T47D (cell line): Measurements from ENCODE around the gene LAMP2.
"Not testable (repeated sequence)": the region's sequence is repeated elsewhere in the genome, so short reads cannot be mapped to it uniquely, and the experiment has no call there.

Experiments used
- DNase-seq, 2 experiments: peaks; one replicate each; pipeline versions ENCODE4 v3.0.0 to v3.0.0-alpha.2; 2011 to 2012; ENCODE audit warnings: low read depth in 1 of 2, low spot score in 1 of 2
- JUND ChIP-seq: IDR thresholded peaks from 2 replicates; pipeline ENCODE4 v1.6.1; 2012; ENCODE audit warnings: low read depth
- in situ Hi-C: cut with HindIII; loops from 2 replicates; pipeline ENCODE4 v1.10.0; 2016; ENCODE audit warnings: low sequenced_read_pairs, low pct_unique_long_range_greater_than_20kb

The LAMP2 gene

GRCh38 chrX:120474085-120474484 is 5.0 kb upstream of the LAMP2 start:
- in situ Hi-C loops = no loop called here

GRCh38 chrX:120469657-120470056 is 561 bp upstream of the LAMP2 start:
- in situ Hi-C loops = not testable (repeated sequence)

More at GRCh38 chrX:120474085-120474484, 5.0 kb upstream of the LAMP2 start:
- DNase-seq = no peak
- TF ChIP-seq JUND = no peak

DNA sequence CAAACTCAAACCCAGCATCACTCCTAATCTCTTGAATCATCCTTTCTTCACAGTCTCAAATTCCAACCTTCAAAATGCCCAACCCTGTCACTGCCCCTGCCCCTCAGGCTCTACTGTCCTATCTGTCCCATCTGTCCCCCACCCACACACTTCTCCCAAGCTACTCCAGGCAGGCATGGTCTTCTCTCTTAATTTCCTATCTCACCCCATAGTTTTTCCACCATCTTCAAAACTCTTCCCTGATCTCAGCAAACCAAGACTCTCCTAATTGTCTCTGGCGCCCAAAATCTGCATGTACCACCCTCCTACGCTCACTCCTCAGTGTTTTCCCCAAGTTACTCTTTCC is 644 bp downstream of the LAMP2 start:
- no peak for TF ChIP-seq JUND
- DNase-seq = no peak
- in situ Hi-C loops = no loop called here

More at GRCh38 chrX:120469657-120470056, 561 bp upstream of the LAMP2 start:
- DNase-seq = not testable (repeated sequence)

DNA sequence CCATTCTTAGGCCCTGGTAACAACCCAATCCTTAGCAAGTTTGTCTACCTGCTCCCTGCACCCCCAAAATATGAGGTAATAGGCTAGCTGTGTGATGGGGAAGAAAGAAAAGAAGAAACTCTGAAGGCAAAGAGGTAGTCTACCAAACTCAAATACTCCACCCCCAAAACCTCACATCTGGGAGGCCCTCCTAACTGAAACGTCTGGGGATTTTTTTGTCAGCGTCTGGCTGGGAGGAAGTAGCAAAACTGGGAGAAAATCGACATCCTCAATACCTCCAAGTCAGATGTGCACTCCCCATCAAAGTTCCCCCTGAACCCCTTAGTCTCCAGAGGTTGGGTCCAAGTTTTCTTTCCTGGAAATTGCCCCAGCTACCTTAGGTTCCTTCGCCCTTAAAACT is 1.0 kb downstream of the LAMP2 start:
- in situ Hi-C loops = no loop called here
- no peak for TF ChIP-seq JUND
- no peak for DNase-seq

DNA sequence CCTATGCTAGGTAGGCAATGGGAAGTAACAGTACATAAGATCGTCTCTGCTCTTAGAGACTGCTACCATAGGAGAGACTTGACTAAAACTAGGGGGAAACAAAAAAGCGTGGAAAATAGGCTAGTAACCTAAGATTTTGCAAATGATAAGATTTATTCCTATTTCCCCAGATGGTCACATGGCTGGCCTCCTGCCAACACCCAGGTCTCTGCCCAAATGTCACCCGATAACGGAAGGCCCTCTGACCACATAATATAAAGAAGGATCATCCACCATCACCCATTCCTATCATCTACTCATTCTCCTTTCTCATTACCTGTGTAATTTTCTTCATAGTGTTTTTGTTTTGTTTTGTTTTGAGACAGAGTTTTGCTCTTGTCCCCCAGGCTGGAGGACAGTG is 4.7 kb downstream of the LAMP2 start:
- in situ Hi-C loops = no loop called here
- no peak for TF ChIP-seq JUND
- no peak for DNase-seq

- no peak for TF ChIP-seq JUND
- in situ Hi-C loops = no loop called here
- DNase-seq = peak in 1 of 2 experiments; percentile 16
Measured at GRCh38 chrX:120463241-120463640, 5.9 kb downstream of the LAMP2 start.

DNA sequence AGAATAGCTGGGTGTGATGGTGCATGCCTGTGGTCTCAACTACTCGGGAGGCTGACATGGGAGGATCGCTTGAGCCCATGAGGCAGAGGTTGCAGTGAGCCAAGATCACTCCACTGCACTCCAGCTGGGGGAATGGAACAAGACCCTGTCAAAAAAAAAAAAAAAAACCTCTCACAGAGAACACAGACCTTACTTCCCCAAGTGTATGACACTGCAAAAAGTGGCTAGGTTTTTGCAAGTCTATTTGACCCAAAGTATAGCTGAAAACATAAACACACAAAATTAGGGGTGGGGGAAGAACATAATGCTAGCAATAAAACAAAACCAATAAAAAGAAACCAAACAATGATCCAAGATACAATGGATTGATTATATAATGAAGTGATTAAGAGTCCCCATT is 6.7 kb downstream of the LAMP2 start:
- no peak for TF ChIP-seq JUND
- in situ Hi-C loops = no loop called here
- DNase-seq = no peak

- no peak for DNase-seq
Measured at GRCh38 chrX:120459309-120459708, 9.8 kb downstream of the LAMP2 start.

GRCh38 chrX:120457766-120458180 is 11.3 kb downstream of the LAMP2 start:
- no peak for TF ChIP-seq JUND
- in situ Hi-C loops = no loop called here
- no peak for DNase-seq

More at GRCh38 chrX:120459309-120459708, 9.8 kb downstream of the LAMP2 start:
- in situ Hi-C loops = no loop called here
- TF ChIP-seq JUND = no peak

DNA sequence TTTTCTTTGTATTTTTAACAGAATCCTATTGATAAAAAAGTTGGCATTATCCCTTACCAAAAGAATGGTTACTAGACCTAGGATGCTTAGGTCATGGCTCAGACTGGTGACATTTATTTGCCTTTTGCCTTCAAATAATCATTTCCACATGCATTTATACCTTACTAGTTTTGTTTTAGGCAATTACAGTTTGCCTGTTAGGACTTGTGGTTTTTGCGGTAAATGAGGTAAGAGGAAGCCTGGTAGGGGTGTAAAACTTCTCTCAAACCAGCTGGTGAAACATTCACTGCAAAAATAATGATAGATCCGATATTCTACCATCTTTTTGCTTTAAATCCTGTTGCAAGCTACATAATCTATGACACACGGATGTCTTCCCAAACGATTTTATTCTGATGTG is 12.1 kb downstream of the LAMP2 start:
- in situ Hi-C loops = no loop called here
- DNase-seq = no peak
- TF ChIP-seq JUND = no peak

DNA sequence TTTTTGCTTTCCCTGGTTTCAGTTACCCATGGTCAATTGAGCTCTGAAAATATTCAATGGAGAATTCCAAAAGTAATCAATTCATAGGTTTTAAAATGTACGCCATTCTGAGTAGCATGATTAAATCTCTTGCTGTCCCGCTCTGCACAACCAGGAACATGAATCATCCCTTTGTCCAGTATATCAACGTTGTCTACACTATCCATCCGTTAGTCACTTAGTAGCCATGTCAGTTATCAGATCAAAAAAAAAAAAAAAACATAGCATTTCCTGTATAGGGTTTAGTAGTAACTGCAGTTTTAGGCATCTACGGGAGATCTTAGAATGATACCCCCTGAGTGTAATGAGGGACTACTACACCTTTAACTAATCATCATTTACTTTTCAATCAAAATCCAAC is 15.1 kb downstream of the LAMP2 start:
- in situ Hi-C loops = no loop called here
- no peak for TF ChIP-seq JUND
- no peak for DNase-seq

- in situ Hi-C loops = no loop called here
- DNase-seq = peak in 1 of 2 experiments; percentile 41
- no peak for TF ChIP-seq JUND
Measured at GRCh38 chrX:120452131-120452530, 17.0 kb downstream of the LAMP2 start.

DNA sequence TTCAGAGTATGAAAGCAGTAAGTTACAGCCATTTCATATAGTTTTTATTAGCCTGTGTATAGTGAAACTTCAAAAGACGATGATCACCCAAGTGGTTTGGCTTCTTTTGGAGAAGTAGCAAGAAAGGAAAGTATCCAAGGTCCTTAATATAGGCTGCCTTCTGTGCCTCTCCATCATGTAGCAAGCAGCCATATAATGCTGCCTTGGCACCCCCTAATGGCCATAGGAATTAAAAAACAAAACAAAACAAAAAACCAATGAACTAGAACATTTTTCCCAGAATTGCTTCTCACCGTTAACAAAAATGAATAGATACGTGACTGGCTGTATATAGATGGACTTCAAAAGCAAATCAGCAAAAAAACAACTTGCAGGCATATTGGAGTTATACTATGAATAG is 18.9 kb downstream of the LAMP2 start:
- TF ChIP-seq JUND = no peak
- in situ Hi-C loops = no loop called here
- DNase-seq = no peak

GRCh38 chrX:120446498-120446897 is 22.6 kb downstream of the LAMP2 start:
- in situ Hi-C loops = no loop called here
- TF ChIP-seq JUND = no peak
- DNase-seq = no peak
